ENCODE measurements around the gene EPHB6.

Gene EPHB6

DNA sequence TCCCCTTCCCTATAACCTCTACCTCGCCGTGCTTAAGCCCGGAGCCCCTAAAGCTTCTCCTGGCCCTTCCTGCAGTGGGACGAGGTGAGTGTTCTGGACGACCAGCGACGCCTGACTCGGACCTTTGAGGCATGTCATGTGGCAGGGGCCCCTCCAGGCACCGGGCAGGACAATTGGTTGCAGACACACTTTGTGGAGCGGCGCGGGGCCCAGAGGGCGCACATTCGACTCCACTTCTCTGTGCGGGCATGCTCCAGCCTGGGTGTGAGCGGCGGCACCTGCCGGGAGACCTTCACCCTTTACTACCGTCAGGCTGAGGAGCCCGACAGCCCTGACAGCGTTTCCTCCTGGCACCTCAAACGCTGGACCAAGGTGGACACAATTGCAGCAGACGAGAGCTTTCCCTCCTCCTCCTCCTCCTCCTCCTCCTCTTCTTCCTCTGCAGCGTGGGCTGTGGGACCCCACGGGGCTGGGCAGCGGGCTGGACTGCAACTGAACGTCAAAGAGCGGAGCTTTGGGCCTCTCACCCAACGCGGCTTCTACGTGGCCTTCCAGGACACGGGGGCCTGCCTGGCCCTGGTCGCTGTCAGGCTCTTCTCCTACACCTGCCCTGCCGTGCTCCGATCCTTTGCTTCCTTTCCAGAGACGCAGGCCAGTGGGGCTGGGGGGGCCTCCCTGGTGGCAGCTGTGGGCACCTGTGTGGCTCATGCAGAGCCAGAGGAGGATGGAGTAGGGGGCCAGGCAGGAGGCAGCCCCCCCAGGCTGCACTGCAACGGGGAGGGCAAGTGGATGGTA, 9.2 kb downstream of the EPHB6 start:
- no peak for TF ChIP-seq CTCF (IDR thresholded peaks at IDR 0.05; ENCODE audit: low read depth, low read length, missing control alignments)
- no peak for DNase-seq (ENCODE audit: low read depth)
- no peak overlapping the region for H3K4me3 ChIP-seq (ENCODE audit: low read depth, low read length)

DNA sequence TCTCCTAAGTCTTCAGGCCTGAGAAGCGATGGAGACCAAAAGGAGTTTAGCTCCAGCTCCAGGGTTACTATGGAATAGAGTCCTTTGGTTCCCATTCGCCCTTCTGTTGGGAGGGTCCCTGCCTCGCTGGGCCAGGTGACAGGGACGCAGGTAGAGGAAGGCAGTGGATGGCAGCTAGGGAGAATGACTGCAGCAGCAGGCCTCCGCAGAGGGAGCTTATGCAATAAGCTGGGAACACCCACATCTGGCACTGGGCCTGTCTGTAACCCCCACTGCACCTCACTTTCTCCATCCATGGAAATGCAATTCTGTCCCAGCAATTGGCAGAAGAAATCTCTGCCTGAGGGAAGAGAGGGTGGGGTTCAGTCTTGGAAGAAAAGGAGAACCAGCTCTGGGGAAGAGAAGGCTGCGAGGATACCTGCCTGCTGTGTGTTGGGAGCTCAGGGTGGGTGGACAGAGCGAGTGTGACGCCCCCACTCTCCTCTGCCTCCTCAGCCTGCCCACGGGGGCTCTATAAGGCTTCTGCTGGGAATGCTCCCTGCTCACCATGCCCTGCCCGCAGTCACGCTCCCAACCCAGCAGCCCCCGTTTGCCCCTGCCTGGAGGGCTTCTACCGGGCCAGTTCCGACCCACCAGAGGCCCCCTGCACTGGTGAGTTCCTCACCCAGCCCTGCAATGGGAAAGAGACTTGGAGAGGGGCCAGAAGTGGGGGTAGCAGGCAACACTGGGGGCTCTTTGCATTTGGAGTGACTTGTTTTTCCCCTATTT, 10.3 kb downstream of the EPHB6 start:
- H3K4me3 ChIP-seq (ENCODE audit: low read depth, low read length): no peak overlapping the region
- TF ChIP-seq CTCF (IDR thresholded peaks at IDR 0.05; ENCODE audit: low read depth, low read length, missing control alignments): no peak
- no peak for DNase-seq (ENCODE audit: low read depth)

DNA sequence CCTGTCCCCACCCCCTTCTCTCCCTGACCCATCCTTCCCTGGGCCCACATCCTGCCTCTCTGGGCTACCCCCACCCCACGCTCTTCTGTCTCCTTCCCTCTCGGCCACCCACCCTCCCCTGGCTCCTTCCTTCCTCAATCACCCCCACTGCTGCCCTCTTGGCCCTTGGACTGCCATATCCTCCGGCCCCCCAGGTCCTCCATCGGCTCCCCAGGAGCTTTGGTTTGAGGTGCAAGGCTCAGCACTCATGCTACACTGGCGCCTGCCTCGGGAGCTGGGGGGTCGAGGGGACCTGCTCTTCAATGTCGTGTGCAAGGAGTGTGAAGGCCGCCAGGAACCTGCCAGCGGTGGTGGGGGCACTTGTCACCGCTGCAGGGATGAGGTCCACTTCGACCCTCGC, 10.9 kb downstream of the EPHB6 start:
- no peak overlapping the region for H3K4me3 ChIP-seq (ENCODE audit: low read depth, low read length)
- DNase-seq (ENCODE audit: low read depth): no peak
- no peak for TF ChIP-seq CTCF (IDR thresholded peaks at IDR 0.05; ENCODE audit: low read depth, low read length, missing control alignments)

- peak; percentile 56 for TF ChIP-seq CTCF (IDR thresholded peaks at IDR 0.05; ENCODE audit: low read depth, low read length, missing control alignments)
- DNase-seq (ENCODE audit: low read depth): no peak
- H3K4me3 ChIP-seq (ENCODE audit: low read depth, low read length): no peak overlapping the region
Measured at GRCh38 chr7:142866361-142867096, 11.7 kb downstream of the EPHB6 start.

DNA sequence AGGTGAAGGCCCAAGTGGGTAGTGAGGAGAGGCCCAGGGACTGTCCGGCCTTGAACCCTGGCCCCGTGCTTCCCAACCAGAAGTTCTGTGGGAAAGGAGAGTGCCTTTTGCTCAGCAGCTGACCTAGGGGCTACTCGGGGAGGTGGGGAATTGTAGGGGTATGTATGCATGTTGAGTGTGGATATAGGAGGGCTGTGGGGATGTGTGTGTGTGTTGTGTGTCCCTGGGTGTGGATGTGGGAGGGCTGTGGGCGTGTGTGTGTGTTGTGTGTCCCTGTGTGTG, 12.2 kb downstream of the EPHB6 start:
- no peak for TF ChIP-seq CTCF (IDR thresholded peaks at IDR 0.05; ENCODE audit: low read depth, low read length, missing control alignments)
- DNase-seq (ENCODE audit: low read depth): no peak
- no peak overlapping the region for H3K4me3 ChIP-seq (ENCODE audit: low read depth, low read length)

GRCh38 chr7:142867398-142868187, 12.7 kb downstream of the EPHB6 start:
- no peak for TF ChIP-seq CTCF (IDR thresholded peaks at IDR 0.05; ENCODE audit: low read depth, low read length, missing control alignments)
- DNase-seq (ENCODE audit: low read depth): no peak
- H3K4me3 ChIP-seq (ENCODE audit: low read depth, low read length): no peak overlapping the region

All from GM12864 (cell line).